Measurements from ENCODE around the gene PPM1A. TPM values are rescaled to one million over a fixed set of nuclear protein-coding genes. Genes with fewer than 3 reads are reported as not detected.

PPM1A gene
- 24.6 and 26.1 TPM in 2 replicates for total RNA-seq

DNA sequence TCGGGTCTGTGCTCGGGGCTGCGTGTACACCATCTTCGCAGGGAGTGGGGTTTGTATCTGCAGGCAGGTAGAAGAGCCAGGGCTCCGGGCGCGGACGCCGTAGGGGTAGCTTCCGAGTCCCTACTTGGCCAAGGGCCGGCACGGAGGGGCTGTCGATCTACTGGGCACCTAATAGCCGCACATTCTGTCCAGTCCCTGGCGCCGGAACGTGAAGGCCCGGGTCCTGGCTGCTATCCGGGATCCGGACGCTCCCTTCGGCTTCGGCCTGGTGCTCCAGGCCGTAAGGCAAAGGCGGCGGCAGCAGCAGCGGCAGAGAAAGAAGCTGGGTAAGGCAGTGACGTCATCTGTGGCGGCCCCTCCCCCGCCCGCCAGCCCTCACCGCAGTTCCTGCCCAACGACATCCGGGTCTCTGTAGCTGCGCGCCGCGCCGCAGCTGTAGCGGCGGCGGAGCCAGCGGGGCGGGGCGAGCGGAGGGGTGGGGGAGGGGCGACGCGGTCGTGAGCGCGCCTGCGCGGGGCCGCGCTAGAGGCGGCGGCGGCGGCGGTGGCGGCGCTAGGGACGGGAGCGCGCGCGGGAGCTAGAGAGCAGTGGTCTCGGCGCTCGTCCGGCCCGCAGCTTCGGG lies at the start of gene PPM1A:
Gene PPM1A (plus strand): TSS at position 525 of the 622 bp plus-strand sequence. CDS start 33,483 bp downstream, outside the sequence.
- Histone ChIP-seq H3K36me3 (ENCODE audit: control insufficient read depth, insufficient read depth, low read length) (no peaks in the 10 kb centered on the region), H3K27me3 (ENCODE audit: control insufficient read depth, insufficient read depth, low read length) (no peaks in the 10 kb centered on the region), H3K4me3 (ENCODE audit: low read depth, low read length) (peak within 1 kb of the TSS; percentile 66)
- TF ChIP-seq, protein P1, sequence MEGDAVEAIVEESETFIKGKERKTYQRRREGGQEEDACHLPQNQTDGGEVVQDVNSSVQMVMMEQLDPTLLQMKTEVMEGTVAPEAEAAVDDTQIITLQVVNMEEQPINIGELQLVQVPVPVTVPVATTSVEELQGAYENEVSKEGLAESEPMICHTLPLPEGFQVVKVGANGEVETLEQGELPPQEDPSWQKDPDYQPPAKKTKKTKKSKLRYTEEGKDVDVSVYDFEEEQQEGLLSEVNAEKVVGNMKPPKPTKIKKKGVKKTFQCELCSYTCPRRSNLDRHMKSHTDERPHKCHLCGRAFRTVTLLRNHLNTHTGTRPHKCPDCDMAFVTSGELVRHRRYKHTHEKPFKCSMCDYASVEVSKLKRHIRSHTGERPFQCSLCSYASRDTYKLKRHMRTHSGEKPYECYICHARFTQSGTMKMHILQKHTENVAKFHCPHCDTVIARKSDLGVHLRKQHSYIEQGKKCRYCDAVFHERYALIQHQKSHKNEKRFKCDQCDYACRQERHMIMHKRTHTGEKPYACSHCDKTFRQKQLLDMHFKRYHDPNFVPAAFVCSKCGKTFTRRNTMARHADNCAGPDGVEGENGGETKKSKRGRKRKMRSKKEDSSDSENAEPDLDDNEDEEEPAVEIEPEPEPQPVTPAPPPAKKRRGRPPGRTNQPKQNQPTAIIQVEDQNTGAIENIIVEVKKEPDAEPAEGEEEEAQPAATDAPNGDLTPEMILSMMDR (IDR thresholded peaks at IDR 0.05; ENCODE audit: insufficient read depth, low read length, poor library complexity, severe bottlenecking), result no peak
- DNase-seq (ENCODE audit: low read depth), result peak; percentile 70

- Histone ChIP-seq H3K4me3 (ENCODE audit: low read depth, low read length) (no peak overlapping the region), H3K27me3 (ENCODE audit: control insufficient read depth, insufficient read depth, low read length) (no peaks in the 10 kb centered on the region), H3K36me3 (ENCODE audit: control insufficient read depth, insufficient read depth, low read length) (no peaks in the 10 kb centered on the region)
- TF ChIP-seq, protein P1 (IDR thresholded peaks at IDR 0.05; ENCODE audit: insufficient read depth, low read length, poor library complexity, severe bottlenecking), result no peak
- no peak for DNase-seq (ENCODE audit: low read depth)
These were observed 49.7 kb upstream of the PPM1A start for GRCh38 chr14:60199321-60199720.

GRCh38 chr14:60204104-60204842 lies 44.7 kb upstream of the PPM1A start:
- H3K4me3 ChIP-seq (ENCODE audit: low read depth, low read length), result no peak overlapping the region
- no peaks in the 10 kb centered on the region for H3K36me3 ChIP-seq (ENCODE audit: control insufficient read depth, insufficient read depth, low read length)
- no peak for DNase-seq (ENCODE audit: low read depth)
- TF ChIP-seq, protein P1 (IDR thresholded peaks at IDR 0.05; ENCODE audit: insufficient read depth, low read length, poor library complexity, severe bottlenecking), result no peak
- H3K27me3 ChIP-seq (ENCODE audit: control insufficient read depth, insufficient read depth, low read length), result no peaks in the 10 kb centered on the region

DNA sequence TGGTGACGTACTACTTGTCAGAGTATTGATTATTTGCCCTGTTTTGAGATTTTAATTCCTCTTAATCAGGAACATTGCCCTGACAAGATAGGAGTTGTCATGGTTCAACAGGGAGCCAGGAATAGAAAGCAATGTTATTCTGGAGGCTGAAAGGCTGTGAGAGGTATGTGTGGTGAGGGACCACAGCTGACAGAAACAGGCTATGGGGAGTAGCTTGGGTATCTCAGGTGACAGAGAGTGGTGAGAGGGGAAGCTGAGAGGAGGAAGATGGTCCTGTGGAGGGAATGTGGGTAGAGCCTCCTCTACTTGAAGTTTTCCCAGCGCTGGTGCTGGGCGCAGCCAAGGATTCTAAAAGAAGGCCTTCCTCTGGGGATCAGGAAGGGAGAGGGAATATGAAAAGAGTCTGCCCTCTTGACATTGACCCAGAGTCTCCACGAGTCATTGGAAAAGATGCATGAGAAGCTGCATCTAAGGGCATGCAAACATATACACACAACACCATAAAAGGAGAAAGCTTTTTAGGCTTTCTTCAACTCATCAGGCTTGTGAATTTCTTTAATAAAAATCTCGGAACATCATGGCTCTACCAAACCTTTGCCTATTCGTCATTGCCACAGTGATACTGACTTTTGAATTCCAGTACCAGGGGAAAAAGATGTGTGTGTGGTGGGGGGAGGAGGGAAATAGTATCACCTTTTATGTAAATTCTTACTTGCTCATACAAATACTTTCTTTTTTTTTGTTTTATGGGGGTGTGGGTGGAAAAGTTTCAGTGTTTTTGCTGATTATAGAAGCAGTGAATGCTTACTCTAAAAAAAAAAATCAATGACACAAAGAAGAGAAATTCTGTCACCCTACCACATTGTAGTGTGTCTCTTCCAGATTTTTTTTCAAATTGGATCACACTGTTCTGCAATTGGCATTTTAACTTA lies 43.9 kb upstream of the PPM1A start:
- H3K27me3 ChIP-seq (ENCODE audit: control insufficient read depth, insufficient read depth, low read length), result no peaks in the 10 kb centered on the region
- H3K36me3 ChIP-seq (ENCODE audit: control insufficient read depth, insufficient read depth, low read length), result no peaks in the 10 kb centered on the region
- TF ChIP-seq, protein P1 (IDR thresholded peaks at IDR 0.05; ENCODE audit: insufficient read depth, low read length, poor library complexity, severe bottlenecking), result no peak
- no peak for DNase-seq (ENCODE audit: low read depth)
- no peak overlapping the region for H3K4me3 ChIP-seq (ENCODE audit: low read depth, low read length)

DNA sequence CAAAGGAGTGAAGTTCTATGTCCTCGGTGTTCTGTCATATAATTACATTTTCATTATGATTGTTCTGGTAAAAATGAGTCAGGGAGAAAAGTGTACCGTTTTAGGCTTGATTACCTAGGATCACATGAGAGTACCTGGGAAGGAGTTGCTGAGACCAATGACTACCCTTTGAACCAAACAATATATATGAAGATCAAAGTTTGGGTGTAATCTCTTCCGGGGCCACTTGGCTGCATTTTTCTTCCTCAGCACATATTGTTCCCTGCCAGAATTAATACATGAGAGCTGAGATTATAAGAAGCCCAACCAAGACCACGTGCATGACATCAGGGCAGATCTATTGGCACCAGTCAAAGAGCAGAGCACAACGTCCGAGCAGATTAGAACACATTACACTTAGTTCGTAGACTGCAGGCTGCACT lies 42.8 kb upstream of the PPM1A start:
- TF ChIP-seq, protein P1 (IDR thresholded peaks at IDR 0.05; ENCODE audit: insufficient read depth, low read length, poor library complexity, severe bottlenecking), result no peak
- Histone ChIP-seq H3K27me3 (ENCODE audit: control insufficient read depth, insufficient read depth, low read length) (no peaks in the 10 kb centered on the region), H3K4me3 (ENCODE audit: low read depth, low read length) (no peak overlapping the region), H3K36me3 (ENCODE audit: control insufficient read depth, insufficient read depth, low read length) (no peaks in the 10 kb centered on the region)
- no peak for DNase-seq (ENCODE audit: low read depth)
